IMR-90 (cell line): ENCODE results near the gene GJB4.

Experiments used
- MAZ ChIP-seq: IDR thresholded peaks from 2 replicates; pipeline ENCODE4 v1.6.1; 2012; ENCODE audit warnings: low read depth, mild to moderate bottlenecking, low read length, improper control_type of control experiment, moderate library complexity, borderline replicate concordance
- RAD21 ChIP-seq: IDR thresholded peaks from 2 replicates; pipeline ENCODE4 v1.6.1; 2012; ENCODE audit warnings: low read length, improper control_type of control experiment
- TF ChIP-seq, protein P1 (sequence below): conservative IDR thresholded peaks from 2 replicates; pipeline ENCODE4 v1.5.1; 2012; ENCODE audit warnings: mild to moderate bottlenecking, low read depth, low read length, improper control_type of control experiment

- TF ChIP-seq, protein P1, sequence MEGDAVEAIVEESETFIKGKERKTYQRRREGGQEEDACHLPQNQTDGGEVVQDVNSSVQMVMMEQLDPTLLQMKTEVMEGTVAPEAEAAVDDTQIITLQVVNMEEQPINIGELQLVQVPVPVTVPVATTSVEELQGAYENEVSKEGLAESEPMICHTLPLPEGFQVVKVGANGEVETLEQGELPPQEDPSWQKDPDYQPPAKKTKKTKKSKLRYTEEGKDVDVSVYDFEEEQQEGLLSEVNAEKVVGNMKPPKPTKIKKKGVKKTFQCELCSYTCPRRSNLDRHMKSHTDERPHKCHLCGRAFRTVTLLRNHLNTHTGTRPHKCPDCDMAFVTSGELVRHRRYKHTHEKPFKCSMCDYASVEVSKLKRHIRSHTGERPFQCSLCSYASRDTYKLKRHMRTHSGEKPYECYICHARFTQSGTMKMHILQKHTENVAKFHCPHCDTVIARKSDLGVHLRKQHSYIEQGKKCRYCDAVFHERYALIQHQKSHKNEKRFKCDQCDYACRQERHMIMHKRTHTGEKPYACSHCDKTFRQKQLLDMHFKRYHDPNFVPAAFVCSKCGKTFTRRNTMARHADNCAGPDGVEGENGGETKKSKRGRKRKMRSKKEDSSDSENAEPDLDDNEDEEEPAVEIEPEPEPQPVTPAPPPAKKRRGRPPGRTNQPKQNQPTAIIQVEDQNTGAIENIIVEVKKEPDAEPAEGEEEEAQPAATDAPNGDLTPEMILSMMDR, result no peak
- TF ChIP-seq RAD21 (no peak), MAZ (no peak)
These were observed 47.4 kb upstream of the GJB4 start for GRCh38 chr1:34712007-34712688.
